Lower leg skin (tissue), 3 donors: ENCODE results near the gene CSRP2.

Experiments used
- CTCF ChIP-seq, 3 donors: fragments of 450-650 bp; IDR thresholded peaks; one replicate each; pipeline ENCODE4 v1.5.1; 2016; ENCODE audit warnings: antibody characterized with exemption in 3 of 3, mild to moderate bottlenecking in 3 of 3, moderate library complexity in 2 of 3
- POLR2A ChIP-seq, 2 donors: fragments of 450-650 bp; IDR thresholded peaks; one replicate each; pipeline ENCODE4 v1.6.1; 2016 to 2017; ENCODE audit warnings: antibody characterized with exemption in 2 of 2, mild to moderate bottlenecking in 1 of 2, moderate library complexity in 1 of 2

DNA sequence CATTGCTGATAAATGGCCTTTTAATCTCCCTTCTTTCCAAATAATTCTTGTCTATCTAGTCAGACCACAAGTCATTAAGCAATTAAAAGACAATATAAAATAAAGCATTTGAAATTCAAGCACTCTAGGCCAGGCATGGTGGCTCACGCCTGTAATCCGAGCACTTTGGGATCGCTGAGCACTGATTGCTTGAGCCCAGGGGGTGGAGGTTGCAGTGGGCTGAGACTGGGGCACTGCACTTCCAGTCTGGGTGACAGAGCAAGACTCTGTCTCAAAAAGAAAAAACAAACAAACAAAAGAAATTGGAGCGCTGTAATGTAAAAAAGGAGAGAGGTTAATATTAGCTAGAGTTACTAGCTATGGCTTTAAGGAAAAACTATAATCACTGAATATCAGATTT lies 30.5 kb upstream of the CSRP2 start:
- TF ChIP-seq POLR2A (IDR thresholded peaks at IDR 0.05) (no peak), CTCF (IDR thresholded peaks at IDR 0.05) (no peak)
